Bone marrow (tissue), 2 donors: ENCODE measurements around the gene ACTR1A.
A peak's percentile ranks its signal among the peaks of the same experiment; 100 is the strongest.

Experiments used
- DNase-seq, 2 donors: peaks; one replicate each; lab custom pipeline; 2025; lab: John Stamatoyannopoulos, UW

Gene ACTR1A

DNA sequence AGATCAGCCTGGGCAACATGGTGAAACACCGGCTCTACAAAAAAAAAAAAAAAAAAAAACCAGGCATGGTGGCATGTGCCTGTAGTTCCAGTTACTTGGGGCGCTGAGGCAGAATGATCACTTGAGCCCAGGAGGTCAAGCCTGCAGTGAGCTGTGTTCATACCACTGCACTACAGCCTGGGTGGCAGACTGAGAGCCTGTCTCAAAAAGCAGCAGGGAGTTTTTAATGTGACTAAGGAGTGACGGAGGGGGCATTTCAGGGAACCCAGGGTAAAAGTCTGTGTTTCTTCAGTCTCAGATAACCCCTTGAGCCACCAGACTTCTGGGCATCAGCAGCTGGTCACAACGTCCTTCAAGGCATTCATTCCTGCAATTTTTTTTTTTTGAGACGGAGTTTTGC is 49.0 kb downstream of the ACTR1A start:
- no peak for DNase-seq

DNA sequence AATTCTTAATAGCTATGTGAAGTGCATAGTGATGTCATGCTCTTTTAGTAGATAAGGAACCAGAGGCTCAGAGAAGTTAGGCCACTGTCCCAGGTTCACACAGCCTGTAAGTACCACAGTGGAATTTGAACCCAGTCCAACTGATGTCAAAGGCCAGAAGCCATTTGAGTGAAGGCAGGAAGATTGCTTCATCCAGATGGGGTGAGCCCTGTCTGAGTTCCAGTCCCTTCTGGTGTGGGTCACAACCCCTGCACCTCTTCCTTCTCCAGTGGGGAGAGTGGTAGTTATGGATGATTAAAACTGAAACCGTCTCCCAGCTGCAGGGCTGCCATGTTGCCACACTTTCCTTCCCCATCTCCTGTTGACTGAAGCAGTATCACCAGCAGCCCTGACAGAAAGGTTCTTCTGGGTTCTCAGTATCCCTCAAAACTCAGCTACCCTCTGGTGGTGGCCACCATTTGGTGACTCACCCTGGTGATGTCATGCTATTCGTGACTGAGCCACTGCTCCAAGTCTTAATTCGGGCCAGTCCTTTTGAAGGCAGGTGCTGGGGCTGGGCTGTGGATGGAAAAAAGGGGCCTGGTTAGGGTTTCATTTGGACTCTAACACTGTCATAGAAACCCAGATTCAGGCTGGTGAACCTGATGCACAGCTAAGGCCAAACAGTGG is 49.7 kb downstream of the ACTR1A start:
- DNase-seq = peak in 1 of 2 donors; percentile 75

- DNase-seq = no peak
Measured at GRCh38 chr10:102451105-102451969, 51.2 kb downstream of the ACTR1A start, which contains the start of gene C10orf95. Gene C10orf95 (minus strand): TSS chr10:102451543. CDS start chr10:102451093, 450 bp downstream.

GRCh38 chr10:102450374-102451104 is 52.0 kb downstream of the ACTR1A start:
- peak; percentile 22 to 76 for DNase-seq

DNA sequence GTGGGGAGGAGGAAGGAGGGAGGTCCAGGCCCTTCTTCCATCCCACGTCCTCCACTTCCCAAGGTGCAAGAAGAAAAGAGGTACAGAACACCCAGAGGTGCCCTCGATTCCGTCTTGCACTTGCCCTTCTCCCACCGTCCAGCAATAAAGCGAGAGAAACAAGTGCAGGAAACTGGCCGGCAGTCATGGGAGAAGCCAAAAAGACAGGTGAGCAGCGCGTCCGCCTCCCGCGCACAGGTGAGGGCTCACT is 52.5 kb downstream of the ACTR1A start:
- no peak for DNase-seq

GRCh38 chr10:102449321-102450123 is 53.0 kb downstream of the ACTR1A start:
- no peak for DNase-seq

DNA sequence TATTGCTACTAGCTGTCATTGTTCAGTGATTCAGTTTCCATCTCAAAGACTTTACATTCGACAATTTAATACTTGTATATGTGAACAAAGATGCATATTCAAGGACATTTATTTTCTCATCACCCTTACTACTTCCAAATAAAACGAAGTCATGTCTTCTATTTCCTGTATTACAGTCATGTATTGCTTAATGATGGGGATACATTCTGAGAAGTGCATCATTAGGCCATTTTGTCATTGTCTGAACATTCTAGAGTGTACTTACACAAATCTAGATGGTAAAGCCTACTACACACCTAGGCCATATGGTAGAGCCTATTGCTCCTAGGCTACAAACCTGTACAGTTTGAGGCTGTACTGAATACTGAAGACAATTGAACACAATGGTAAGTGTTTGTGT is 57.7 kb downstream of the ACTR1A start:
- no peak for DNase-seq

- no peak for DNase-seq
Measured at GRCh38 chr10:102438374-102438773, 64.1 kb downstream of the ACTR1A start.

GRCh38 chr10:102437515-102437914 is 65.0 kb downstream of the ACTR1A start:
- no peak for DNase-seq

DNA sequence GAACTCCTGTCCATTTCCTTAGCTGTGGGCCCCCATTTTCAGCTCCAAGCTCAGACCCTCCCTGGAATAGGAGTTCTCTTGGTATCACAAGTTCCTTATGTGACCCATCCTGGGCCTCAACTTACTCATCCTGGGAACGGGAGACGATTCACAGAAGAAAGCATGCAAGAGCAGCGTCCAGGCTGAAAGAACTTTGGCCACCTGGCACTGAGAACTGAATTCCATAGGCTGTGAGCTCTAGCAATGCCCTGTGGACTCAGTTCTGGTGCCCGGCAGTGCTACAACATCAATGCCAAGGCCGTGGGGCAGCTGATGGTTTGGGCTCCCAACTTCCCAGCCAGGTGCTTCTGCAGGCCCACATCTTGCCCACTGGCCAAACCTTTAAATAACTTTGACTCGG is 66.2 kb downstream of the ACTR1A start:
- no peak for DNase-seq

- peak in 1 of 2 donors; percentile 53 for DNase-seq
Measured at GRCh38 chr10:102435529-102436233, 66.8 kb downstream of the ACTR1A start.

- no peak for DNase-seq
Measured at GRCh38 chr10:102435133-102435497, 67.4 kb downstream of the ACTR1A start.

- no peak for DNase-seq
Measured at GRCh38 chr10:102434394-102435132, 67.9 kb downstream of the ACTR1A start.

GRCh38 chr10:102433619-102434046 is 68.9 kb downstream of the ACTR1A start:
- peak; percentile 25 to 45 for DNase-seq

- peak; percentile 89 to 92 for DNase-seq
Measured at GRCh38 chr10:102432162-102432950, 70.2 kb downstream of the ACTR1A start, which contains the start of gene CUEDC2. Gene CUEDC2 (minus strand): TSS chr10:102432574. CDS start chr10:102425188, 7,386 bp downstream.

- no peak for DNase-seq
Measured at GRCh38 chr10:102431452-102432124, 70.9 kb downstream of the ACTR1A start.

- DNase-seq = no peak
Measured at GRCh38 chr10:102429468-102429867, 73.0 kb downstream of the ACTR1A start.
